Right lobe of liver (tissue), 4 donors: ENCODE measurements around the gene CMC4.

ENCODE experiments used
- CTCF ChIP-seq, 4 donors: fragments of 200-600 bp in 3 of 4; fragments of 450-650 bp in 1 of 4; IDR thresholded peaks; one replicate each; pipeline versions ENCODE4 v1.5.1 to v1.8.0; 2016 to 2022; ENCODE audit warnings: antibody characterized with exemption in 4 of 4, mild to moderate bottlenecking in 2 of 4
- POLR2A ChIP-seq: fragments of 450-650 bp; IDR thresholded peaks from one replicate; pipeline ENCODE4 v1.6.1; 2017; ENCODE audit warnings: antibody characterized with exemption, mild to moderate bottlenecking
- donor health status: DM: no; HTN: no; CAD: no.
- donor health status: DM: no; HTN: no; CAD: no.
- donor health status: DM: no; HTN: yes; CAD: no.

GRCh38 chrX:155056471-155056870 is 14.5 kb downstream of the CMC4 start:
- TF ChIP-seq CTCF (IDR thresholded peaks at IDR 0.05) (no peak), POLR2A (no peak)
